ENCODE results near the gene MYO1H. TPM values are rescaled to one million over a fixed set of nuclear protein-coding genes. Genes with fewer than 3 reads are reported as not detected.

Gene MYO1H
- total RNA-seq, 1 donor from 2014 or later: not detected

- TF ChIP-seq, protein P1, sequence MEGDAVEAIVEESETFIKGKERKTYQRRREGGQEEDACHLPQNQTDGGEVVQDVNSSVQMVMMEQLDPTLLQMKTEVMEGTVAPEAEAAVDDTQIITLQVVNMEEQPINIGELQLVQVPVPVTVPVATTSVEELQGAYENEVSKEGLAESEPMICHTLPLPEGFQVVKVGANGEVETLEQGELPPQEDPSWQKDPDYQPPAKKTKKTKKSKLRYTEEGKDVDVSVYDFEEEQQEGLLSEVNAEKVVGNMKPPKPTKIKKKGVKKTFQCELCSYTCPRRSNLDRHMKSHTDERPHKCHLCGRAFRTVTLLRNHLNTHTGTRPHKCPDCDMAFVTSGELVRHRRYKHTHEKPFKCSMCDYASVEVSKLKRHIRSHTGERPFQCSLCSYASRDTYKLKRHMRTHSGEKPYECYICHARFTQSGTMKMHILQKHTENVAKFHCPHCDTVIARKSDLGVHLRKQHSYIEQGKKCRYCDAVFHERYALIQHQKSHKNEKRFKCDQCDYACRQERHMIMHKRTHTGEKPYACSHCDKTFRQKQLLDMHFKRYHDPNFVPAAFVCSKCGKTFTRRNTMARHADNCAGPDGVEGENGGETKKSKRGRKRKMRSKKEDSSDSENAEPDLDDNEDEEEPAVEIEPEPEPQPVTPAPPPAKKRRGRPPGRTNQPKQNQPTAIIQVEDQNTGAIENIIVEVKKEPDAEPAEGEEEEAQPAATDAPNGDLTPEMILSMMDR (IDR thresholded peaks at IDR 0.05): no peak
- no peaks in the 10 kb centered on the region for H3K9me3 ChIP-seq
- DNase-seq (ENCODE audit: low spot score in 2 of 2): no peak
- H3K4me3 ChIP-seq: no peak overlapping the region
- H3K27me3 ChIP-seq: no peaks in the 10 kb centered on the region
- H3K4me1 ChIP-seq: no peaks in the 10 kb centered on the region
- intact Hi-C loops (cut with DNase I): no loop called here
- H3K27ac ChIP-seq: no peak overlapping the region
- H3K36me3 ChIP-seq: peaks cover 84 to 98% of the 10 kb centered on the region in 2 donors
These were observed 139.7 kb downstream of the MYO1H start for GRCh38 chr12:109487181-109488050.

- TF ChIP-seq, protein P1 (IDR thresholded peaks at IDR 0.05): no peak
- Histone ChIP-seq H3K9me3 (no peaks in the 10 kb centered on the region), H3K4me1 (no peaks in the 10 kb centered on the region), H3K27me3 (no peaks in the 10 kb centered on the region), H3K4me3 (no peak overlapping the region), H3K27ac (no peak overlapping the region), H3K36me3 (peaks cover 84 to 97% of the 10 kb centered on the region in 2 donors)
- DNase-seq (ENCODE audit: low spot score in 2 of 2): no peak
- intact Hi-C loops (cut with DNase I): no loop called here
These were observed 140.5 kb downstream of the MYO1H start for GRCh38 chr12:109488051-109488665.

DNA sequence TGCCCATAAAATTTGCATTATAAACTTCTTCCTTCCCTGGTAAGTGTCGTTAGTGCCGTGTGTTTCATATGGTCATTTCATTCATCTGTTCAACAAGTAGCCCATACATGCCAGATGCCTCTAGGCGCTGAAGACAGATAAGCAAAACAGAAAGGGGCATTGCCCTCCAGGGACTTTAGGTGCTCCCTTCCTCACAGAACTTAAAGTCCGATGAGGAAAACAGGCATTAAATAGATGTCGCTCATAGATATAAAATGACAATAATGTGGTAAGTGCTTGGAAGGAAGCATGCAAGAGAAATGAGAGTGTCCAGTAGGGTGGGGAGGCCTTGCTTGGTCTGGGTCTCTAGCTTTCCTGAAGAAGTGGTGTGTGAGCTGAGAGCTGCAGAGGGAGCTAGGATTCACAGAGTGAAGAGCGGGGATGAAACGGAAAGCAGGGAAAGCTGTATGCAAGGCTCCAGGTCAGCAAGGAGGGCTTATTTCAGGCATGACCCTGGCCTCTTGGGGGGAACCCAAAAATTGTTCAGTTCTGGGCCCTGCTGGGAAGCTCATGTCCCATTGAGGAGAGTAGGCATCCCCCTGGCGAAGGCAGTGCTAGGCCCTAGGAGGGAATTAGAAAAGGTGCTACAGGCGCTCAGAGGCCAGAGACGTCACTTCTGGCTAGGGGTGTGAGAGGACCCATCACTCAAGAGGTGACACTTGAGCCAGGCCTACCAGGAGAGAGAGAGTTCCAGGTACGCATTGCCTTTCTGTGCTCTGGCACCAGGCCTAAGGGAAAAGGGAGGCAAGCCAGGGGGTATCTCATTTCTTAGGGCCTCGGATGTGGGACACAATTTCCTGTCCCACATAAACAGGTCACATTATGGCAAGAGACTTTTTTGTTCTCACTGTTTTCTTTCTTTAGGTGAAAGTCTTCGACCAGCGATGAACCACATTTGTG lies 141.6 kb downstream of the MYO1H start:
- TF ChIP-seq, protein P1 (IDR thresholded peaks at IDR 0.05): no peak
- H3K4me3 ChIP-seq: no peak overlapping the region
- H3K36me3 ChIP-seq: peaks cover 82 to 97% of the 10 kb centered on the region in 2 donors
- H3K9me3 ChIP-seq: no peaks in the 10 kb centered on the region
- intact Hi-C loops (cut with DNase I): no loop called here
- no peaks in the 10 kb centered on the region for H3K4me1 ChIP-seq
- no peak for DNase-seq (ENCODE audit: low spot score in 2 of 2)
- no peak overlapping the region for H3K27ac ChIP-seq
- H3K27me3 ChIP-seq: no peaks in the 10 kb centered on the region

GRCh38 chr12:109489955-109490565 lies 142.4 kb downstream of the MYO1H start:
- peaks cover 82 to 97% of the 10 kb centered on the region in 2 donors for H3K36me3 ChIP-seq
- H3K9me3 ChIP-seq: no peaks in the 10 kb centered on the region
- H3K4me3 ChIP-seq: no peak overlapping the region
- no peaks in the 10 kb centered on the region for H3K4me1 ChIP-seq
- intact Hi-C loops (cut with DNase I): no loop called here
- no peak overlapping the region for H3K27ac ChIP-seq
- H3K27me3 ChIP-seq: no peaks in the 10 kb centered on the region
- TF ChIP-seq, protein P1 (IDR thresholded peaks at IDR 0.05): no peak
- DNase-seq (ENCODE audit: low spot score in 2 of 2): no peak

DNA sequence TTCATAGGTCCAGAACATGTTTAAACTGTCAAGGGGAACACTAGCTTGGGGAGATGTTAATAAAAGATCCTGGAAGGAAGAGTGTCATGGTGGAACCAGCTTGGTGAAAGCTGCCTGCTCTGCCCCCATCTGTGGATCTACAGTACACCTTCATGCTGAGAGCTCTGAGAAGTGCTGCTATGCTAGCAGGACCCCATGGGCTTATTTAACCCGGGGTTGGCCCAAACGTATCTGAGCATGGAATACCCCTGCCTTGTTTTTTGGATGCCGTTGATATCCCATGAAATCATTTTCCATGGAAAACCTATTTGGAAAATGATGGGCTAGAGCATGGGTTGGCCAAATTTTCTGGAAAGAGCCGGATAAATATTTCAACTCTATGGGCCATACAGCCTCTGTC lies 144.0 kb downstream of the MYO1H start:
- Histone ChIP-seq H3K9me3 (no peaks in the 10 kb centered on the region), H3K36me3 (peaks cover 77 to 95% of the 10 kb centered on the region in 2 donors), H3K27me3 (no peaks in the 10 kb centered on the region), H3K4me3 (no peak overlapping the region), H3K4me1 (no peaks in the 10 kb centered on the region), H3K27ac (no peak overlapping the region)
- TF ChIP-seq, protein P1 (IDR thresholded peaks at IDR 0.05): no peak
- intact Hi-C loops (cut with DNase I): no loop called here
- DNase-seq (ENCODE audit: low spot score in 2 of 2): no peak

Data from ascending aorta (tissue), 2 donors.